NCI-H345 (cell line): Measurements from ENCODE around the gene ARHGAP23.
"Not testable (repeated sequence)": the region's sequence is repeated elsewhere in the genome, so short reads cannot be mapped to it uniquely, and the experiment has no call there.

Source experiments
- DNase-seq: peaks from one replicate; lab custom pipeline; 2025; lab: John Stamatoyannopoulos, UW

The ARHGAP23 gene

DNA sequence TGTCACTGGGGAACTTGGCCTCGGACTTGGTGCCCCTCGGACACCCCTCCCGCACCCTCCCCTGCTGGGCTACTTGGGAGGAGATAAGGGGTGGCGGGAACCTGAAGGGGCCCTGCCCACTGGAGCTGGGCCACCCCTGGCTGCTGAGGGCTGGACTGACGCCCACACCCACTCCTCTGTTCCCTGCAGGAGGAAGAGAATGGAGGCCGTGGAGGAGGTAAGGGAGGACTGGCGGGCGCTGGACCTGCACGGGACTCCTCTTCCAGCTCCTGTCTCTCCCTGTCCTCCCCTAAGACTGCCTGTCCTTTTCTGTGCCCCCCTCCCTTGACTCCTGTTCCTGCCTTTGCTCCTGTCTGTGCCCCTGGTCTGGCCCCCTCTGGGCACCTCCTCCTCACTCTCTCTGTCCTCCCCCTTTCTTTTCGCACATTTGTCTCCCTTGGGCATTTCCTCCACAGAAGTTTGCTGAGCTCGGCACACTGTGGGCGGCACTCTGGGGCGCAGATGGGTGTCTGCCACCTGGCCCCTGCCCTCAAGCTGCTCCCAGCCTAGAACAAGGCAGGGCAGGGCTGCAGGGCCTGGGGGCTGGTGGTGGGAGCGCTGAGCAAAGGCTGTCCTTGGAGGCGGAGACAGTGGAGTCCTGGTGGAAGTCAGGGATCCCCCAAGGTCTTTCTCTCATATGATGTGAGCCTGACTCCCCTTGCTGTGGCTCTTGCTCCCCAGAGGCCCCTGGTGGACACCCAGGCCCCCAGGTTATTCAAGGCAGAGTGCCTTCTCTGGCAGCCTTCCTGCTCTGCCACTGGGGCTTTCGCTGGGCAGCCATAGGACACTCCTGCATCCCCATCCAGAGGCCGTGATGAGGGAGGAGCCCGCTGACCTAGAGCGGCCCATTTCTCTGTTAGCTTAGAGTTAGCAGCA, 32.7 kb downstream of the ARHGAP23 start:
- no peak for DNase-seq

- DNase-seq, result no peak
Observed at GRCh38 chr17:38461683-38462082, 33.4 kb downstream of the ARHGAP23 start.

DNA sequence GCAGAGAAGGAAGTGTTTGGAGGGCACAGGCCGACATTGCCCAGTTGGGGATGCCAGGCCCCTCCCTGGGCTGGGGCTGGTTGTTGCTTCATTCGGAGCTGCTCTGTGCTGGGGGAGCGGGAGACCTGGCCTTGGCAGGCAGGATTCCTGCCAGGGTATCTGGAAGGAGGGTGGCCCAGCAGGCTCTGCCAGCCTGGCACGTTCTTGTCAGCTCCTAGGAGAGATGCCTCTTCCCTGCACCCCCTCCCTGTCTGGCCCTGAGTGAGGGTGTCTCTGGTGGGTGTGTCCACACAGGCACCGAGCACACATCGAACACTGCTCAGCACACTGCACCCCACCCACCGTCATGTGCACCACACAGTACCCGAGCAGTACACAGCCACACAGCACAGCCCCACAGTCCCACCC, 35.2 kb downstream of the ARHGAP23 start:
- DNase-seq, result no peak

- DNase-seq, result no peak
Observed at GRCh38 chr17:38464251-38464722, 36.0 kb downstream of the ARHGAP23 start.

DNA sequence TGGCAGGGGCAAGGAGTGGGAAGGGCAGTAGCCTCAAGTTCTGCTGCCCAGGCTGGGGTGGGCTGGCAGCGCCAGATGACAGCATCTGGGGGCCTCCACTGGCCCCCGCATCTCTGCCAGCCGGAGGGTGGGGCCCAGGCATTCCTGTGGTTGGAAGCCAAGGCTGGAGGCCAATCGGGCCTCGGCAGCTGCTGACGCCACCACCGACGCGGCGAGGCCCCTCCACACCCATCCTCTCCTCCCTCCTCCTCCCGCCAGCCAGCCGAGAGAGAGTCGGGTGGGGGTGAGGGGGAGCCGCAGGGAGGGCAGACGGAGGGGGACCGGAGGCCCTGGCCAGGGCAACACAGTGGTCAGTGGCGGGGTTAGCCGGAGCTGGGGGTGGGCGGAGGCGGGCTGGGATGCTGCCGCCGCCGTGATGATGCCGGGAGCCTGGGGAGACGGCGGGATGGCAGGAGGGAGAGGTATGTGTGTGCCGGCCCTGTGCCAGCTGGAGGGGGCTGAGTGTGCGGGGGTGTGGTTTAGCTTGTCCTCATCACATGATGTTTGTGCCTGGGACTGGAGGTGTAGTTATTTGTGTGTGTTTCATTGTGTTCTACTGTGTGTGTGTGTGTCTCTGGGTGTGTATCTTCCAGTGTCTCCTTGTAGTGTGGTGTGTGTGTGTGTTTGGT, 36.6 kb downstream of the ARHGAP23 start:
- DNase-seq, result no peak

DNA sequence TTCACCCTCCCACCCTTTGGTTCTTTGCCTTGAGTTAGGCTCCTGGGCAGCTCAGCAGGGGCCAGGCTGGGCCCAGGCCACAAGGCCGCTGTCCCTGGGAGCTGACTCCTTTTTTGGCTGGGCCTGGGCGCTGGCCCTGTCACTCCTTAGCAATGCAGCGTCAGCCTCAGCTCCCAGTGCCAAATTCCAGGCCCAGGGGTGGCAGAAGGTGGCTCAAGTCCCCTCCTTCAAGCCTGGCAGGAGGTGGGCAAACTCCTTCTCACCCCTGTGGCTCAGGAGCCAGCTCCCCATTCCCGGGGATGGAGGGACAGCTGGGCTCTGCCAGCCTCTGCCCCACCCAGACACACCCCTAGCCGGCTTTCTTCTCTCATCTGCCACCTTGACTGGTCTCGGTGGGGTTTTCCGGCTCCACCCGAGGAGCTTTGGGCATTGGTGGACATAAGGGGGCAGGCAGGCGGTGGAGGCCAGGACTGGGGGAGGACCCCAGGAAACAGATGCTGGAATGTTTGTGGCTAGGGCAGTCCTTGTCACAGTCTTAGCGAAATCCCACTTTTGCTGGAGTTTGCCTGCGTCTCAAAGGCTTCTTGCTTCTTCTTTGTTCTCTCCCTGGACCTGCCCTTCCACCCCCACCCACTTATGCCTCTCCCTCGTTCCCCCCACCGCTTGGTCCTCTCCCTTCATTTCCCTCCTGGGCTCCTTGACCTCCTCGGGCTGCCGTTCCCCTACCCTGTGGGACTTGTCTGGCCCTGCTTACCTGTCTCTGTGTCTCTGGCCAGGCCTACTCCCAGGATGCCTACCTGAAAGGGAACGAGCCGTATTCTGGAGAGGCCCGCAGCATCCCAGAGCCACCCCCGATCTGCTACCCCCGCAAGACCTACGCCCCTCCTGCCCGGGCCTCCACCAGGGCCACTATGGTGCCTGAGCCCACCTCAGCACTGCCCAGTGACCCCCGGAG, 37.4 kb downstream of the ARHGAP23 start:
- DNase-seq, result no peak

GRCh38 chr17:38466346-38467315, 38.4 kb downstream of the ARHGAP23 start:
- no peak for DNase-seq

- DNase-seq, result no peak
Observed at GRCh38 chr17:38467491-38467890, 39.2 kb downstream of the ARHGAP23 start.

- DNase-seq, result no peak
Observed at GRCh38 chr17:38469875-38470274, 41.6 kb downstream of the ARHGAP23 start.

DNA sequence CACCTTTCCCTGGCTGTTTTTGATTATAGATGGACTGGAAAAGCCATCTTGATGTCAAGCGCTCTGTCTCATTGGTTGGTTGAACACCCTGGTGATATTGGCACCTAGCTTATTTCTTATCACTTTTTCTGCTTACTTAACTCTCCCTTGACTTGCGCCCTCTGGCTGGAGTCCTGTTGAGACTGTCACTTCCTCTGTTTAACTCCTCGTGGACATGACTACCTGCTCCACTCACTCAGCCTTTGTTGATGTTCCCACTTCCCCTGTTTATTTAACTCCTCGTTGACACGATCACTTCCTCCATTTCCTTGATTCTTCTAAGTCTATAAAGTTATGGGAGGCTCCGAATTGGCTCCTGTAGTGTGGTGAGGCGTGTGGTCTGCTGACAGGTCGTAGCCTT, 43.0 kb downstream of the ARHGAP23 start:
- not testable (repeated sequence) for DNase-seq

- not testable (repeated sequence) for DNase-seq
Observed at GRCh38 chr17:38474666-38475065, 46.4 kb downstream of the ARHGAP23 start.

DNA sequence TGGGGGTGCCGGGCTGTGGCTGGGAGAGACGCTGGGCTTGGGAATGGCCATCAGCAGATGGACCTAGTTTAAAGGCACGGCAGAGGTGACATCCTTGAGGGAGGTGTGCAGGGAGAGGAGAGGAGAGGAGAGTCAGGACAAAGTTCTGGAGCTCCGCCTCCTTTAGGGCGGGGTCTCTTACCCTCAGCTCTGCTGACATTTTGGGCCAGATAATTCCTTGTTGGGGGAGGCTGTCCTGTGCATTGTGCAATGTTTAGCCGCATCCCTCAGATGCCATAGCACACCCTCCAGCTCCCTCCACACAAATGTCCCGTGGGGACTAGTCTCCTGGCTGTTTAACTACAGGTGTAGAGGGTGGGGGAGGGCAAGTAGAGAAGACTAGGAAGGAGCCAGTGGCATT, 48.3 kb downstream of the ARHGAP23 start:
- DNase-seq, result no peak

DNA sequence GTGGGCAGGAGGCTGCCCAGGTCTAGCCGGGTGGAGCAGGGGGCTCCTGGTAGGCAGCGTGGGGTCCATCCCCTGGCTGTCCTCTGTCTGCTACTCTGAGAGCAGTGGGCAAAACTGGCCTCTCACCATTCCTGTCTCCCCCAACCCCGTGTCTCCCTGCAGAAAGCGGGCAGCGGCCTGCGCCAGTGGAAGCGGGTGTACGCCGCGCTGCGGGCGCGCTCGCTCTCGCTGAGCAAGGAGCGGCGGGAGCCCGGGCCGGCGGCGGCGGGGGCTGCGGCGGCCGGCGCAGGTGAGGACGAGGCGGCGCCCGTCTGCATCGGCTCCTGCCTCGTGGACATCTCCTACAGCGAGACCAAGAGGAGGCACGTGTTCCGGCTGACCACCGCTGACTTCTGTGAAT, 49.2 kb downstream of the ARHGAP23 start:
- DNase-seq, result not testable (repeated sequence)

GRCh38 chr17:38477951-38478350, 49.7 kb downstream of the ARHGAP23 start:
- DNase-seq, result not testable (repeated sequence)

- not testable (repeated sequence) for DNase-seq
Observed at GRCh38 chr17:38478667-38479066, 50.4 kb downstream of the ARHGAP23 start.

- DNase-seq, result peak; percentile 78
Observed at GRCh38 chr17:38482039-38482699, 53.9 kb downstream of the ARHGAP23 start.

- not testable (repeated sequence) for DNase-seq
Observed at GRCh38 chr17:38482700-38483043, 54.4 kb downstream of the ARHGAP23 start.

- peak; percentile 73 for DNase-seq
Observed at GRCh38 chr17:38484242-38485145, 56.2 kb downstream of the ARHGAP23 start.

DNA sequence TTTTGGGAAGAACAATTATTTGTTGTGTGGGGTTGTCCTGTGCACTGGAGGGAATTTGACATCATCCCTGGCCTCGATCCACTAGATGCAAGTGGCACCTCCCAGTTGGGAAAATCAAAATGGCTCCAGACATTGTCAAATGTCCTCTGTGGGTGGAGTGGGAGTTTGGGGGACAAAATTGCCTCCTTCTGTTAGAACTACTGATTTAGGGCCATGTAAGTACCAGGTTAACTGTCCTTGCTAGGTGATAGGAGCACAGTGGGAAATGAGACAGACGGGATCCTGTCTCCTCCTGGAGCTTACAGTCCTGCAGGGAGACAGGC, 56.8 kb downstream of the ARHGAP23 start:
- DNase-seq, result no peak
